OCI-LY7 (cell line): ENCODE measurements around the gene LRRC2.

Source experiments
- CTCF ChIP-seq: fragments of 200-600 bp; sonication (generic); conservative IDR thresholded peaks from 2 replicates; pipeline ENCODE4 v1.5.1; 2014; ENCODE audit warnings: mild to moderate bottlenecking, antibody characterized with exemption, low read length, moderate library complexity, mixed read lengths
- EZH2phosphoT487 ChIP-seq: fragments of 200-600 bp; sonication (generic); IDR thresholded peaks from 2 replicates; pipeline ENCODE4 v1.6.1; 2018; ENCODE audit warnings: low read depth, borderline replicate concordance, mild to moderate bottlenecking, mixed run types, antibody characterized with exemption, low read length, moderate library complexity, mixed read lengths

GRCh38 chr3:46477756-46478155 lies 88.3 kb downstream of the LRRC2 start:
- TF ChIP-seq CTCF (no peak), EZH2phosphoT487 (no peak)
